OCI-LY7 (cell line): Measurements from ENCODE around the gene CERS6.

ENCODE experiments used
- EZH2phosphoT487 ChIP-seq: fragments of 200-600 bp; sonication (generic); IDR thresholded peaks from 2 replicates; pipeline ENCODE4 v1.6.1; 2018; ENCODE audit warnings: low read depth, borderline replicate concordance, mild to moderate bottlenecking, mixed run types, antibody characterized with exemption, low read length, moderate library complexity, mixed read lengths
- TF ChIP-seq, protein P1 (sequence below): fragments of 200-600 bp; sonication (generic); conservative IDR thresholded peaks from 2 replicates; pipeline ENCODE4 v1.5.1; 2014; ENCODE audit warnings: mild to moderate bottlenecking, antibody characterized with exemption, low read length, moderate library complexity, mixed read lengths

DNA sequence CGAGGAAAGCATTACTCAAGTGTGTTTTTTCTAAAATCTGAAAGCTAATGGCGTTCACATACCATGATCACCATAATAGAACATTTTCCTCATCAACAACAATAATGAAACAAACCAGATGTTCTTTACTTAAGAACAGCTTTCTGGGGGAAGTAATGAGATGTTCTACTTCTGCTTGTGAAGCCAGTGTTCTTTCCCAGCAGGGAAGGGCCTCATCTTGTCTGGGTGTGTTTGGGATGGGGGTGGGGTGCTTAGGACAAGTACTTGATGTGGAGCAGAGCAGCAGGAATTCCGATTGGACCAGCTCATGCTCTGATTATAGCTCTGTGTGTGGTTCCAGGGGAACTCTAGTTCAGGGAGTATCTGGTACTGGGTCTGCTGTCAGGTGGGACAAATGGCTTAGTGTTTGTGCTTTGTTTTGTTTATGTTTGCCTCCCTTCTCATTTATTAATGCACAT is 183.4 kb downstream of the CERS6 start:
- TF ChIP-seq, protein P1, sequence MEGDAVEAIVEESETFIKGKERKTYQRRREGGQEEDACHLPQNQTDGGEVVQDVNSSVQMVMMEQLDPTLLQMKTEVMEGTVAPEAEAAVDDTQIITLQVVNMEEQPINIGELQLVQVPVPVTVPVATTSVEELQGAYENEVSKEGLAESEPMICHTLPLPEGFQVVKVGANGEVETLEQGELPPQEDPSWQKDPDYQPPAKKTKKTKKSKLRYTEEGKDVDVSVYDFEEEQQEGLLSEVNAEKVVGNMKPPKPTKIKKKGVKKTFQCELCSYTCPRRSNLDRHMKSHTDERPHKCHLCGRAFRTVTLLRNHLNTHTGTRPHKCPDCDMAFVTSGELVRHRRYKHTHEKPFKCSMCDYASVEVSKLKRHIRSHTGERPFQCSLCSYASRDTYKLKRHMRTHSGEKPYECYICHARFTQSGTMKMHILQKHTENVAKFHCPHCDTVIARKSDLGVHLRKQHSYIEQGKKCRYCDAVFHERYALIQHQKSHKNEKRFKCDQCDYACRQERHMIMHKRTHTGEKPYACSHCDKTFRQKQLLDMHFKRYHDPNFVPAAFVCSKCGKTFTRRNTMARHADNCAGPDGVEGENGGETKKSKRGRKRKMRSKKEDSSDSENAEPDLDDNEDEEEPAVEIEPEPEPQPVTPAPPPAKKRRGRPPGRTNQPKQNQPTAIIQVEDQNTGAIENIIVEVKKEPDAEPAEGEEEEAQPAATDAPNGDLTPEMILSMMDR, result no peak
- TF ChIP-seq EZH2phosphoT487, result no peak
